Gastrocnemius medialis (tissue), 4 donors: ENCODE data around the gene NHERF2. TPM values are rescaled to one million over a fixed set of nuclear protein-coding genes. Genes with fewer than 3 reads are reported as not detected.
A peak's percentile ranks its signal among the peaks of the same experiment; 100 is the strongest.

Experiments used
- ATAC-seq, 2 donors: fragments of 150-250 bp; one replicate each; pipeline ENCODE4 v1.9.1; 2016
- DNase-seq, 2 donors: peaks; one replicate each; pipeline ENCODE4 v3.0.0-alpha.2; 2019
- H3K27ac ChIP-seq, 4 donors: fragments of 200-600 bp; sonication (generic); 1 replicate in 1 of 4; 2 replicates in 3 of 4; pipeline ENCODE4 v1.5.1; 2016 to 2018; ENCODE audit warnings: mild to moderate bottlenecking in 2 of 4, moderate library complexity in 1 of 4
- H3K27me3 ChIP-seq, 3 donors: fragments of 200-600 bp; sonication (generic) in 2 of 3; 1 replicate in 1 of 3; 2 replicates in 2 of 3; pipeline versions ENCODE4 v1.5.1 to v1.6.0; 2016 to 2019; ENCODE audit warnings: mild to moderate bottlenecking in 1 of 3, moderate library complexity in 1 of 3
- H3K36me3 ChIP-seq, 2 donors: fragments of 200-600 bp; sonication (generic) in 1 of 2; one replicate each; pipeline ENCODE4 v1.5.1; 2017 to 2018
- H3K4me1 ChIP-seq, 2 donors: fragments of 200-600 bp; sonication (generic) in 1 of 2; one replicate each; pipeline ENCODE4 v1.5.1; 2016 to 2017; ENCODE audit warnings: mild to moderate bottlenecking in 2 of 2
- H3K4me3 ChIP-seq, 4 donors: fragments of 200-600 bp; sonication (generic) in 3 of 4; 1 replicate in 1 of 4; 2 replicates in 3 of 4; pipeline ENCODE4 v1.5.1; 2016 to 2019; ENCODE audit warnings: mild to moderate bottlenecking in 2 of 4
- H3K9me3 ChIP-seq, 3 donors: fragments of 200-600 bp; sonication (generic) in 2 of 3; 1 replicate in 1 of 3; 2 replicates in 2 of 3; pipeline ENCODE4 v1.5.1; 2016 to 2019
- CTCF ChIP-seq, 5 experiments: fragments of 450-650 bp in 3 of 5; fragments of 200-600 bp in 2 of 5; sonication (generic) in 2 of 5; IDR thresholded peaks in 4 of 5; conservative IDR thresholded peaks in 1 of 5; 1 replicate in 4 of 5; 2 replicates in 1 of 5; pipeline ENCODE4 v1.5.1; 2016 to 2019; ENCODE audit warnings: antibody characterized with exemption in 5 of 5, mild to moderate bottlenecking in 3 of 5, moderate library complexity in 3 of 5
- POLR2A ChIP-seq, 2 donors: fragments of 450-650 bp; IDR thresholded peaks; one replicate each; pipeline ENCODE4 v1.6.1; 2017; ENCODE audit warnings: antibody characterized with exemption in 2 of 2, mild to moderate bottlenecking in 2 of 2, moderate library complexity in 2 of 2
- in situ Hi-C, 4 donors: fragments of 200-750 bp; cut with MboI; loops; one replicate each; pipeline versions ENCODE4 v1.15.0 to v1.8.0; 2017; ENCODE audit warnings: low sequenced_read_pairs in 4 of 4
- intact Hi-C: fragments of 100-400 bp; cut with DNase I; formaldehyde crosslinking; loops from one replicate; pipeline ENCODE4 v1.15.1; 2023; ENCODE audit warnings: low total_unique reads
- total RNA-seq, 4 donors: library from RNA; depleted of rRNA; stranded (reverse); fragments of >200 nt; gene quantifications; one replicate each; pipeline versions ENCODE4 v1.1.0 to v1.2.3, GENCODE V29; 2016

The NHERF2 gene
- total RNA-seq, 4 donors from 2014 or later, result 51.6 to 86.9 (median 74.4) TPM

- Histone ChIP-seq H3K4me1 (no peaks in the 10 kb centered on the region), H3K27ac (no peak overlapping the region), H3K4me3 (no peak overlapping the region), H3K9me3 (no peaks in the 10 kb centered on the region), H3K36me3 (peaks cover 0 to 81% of the 10 kb centered on the region in 2 donors), H3K27me3 (no peaks in the 10 kb centered on the region)
- DNase-seq (no peak), ATAC-seq (peak in 1 of 2 donors; percentile 15)
- in situ Hi-C loops (no loop called here), intact Hi-C loops (no loop called here)
- no peak for TF ChIP-seq CTCF (IDR thresholded peaks at IDR 0.05 in 4 of 5, conservative IDR thresholded peaks at IDR 0.05 in 1 of 5)
- no peak for TF ChIP-seq POLR2A (IDR thresholded peaks at IDR 0.05)
Measured at GRCh38 chr16:2082171-2082982, 55.7 kb downstream of the NHERF2 start.

- Histone ChIP-seq H3K4me1 (no peaks in the 10 kb centered on the region), H3K27me3 (no peaks in the 10 kb centered on the region), H3K36me3 (peaks cover 0 to 81% of the 10 kb centered on the region in 2 donors), H3K27ac (no peak overlapping the region), H3K4me3 (no peak overlapping the region), H3K9me3 (no peaks in the 10 kb centered on the region)
- in situ Hi-C loops, result no loop called here
- no peak for DNase-seq
- TF ChIP-seq CTCF (IDR thresholded peaks at IDR 0.05 in 4 of 5, conservative IDR thresholded peaks at IDR 0.05 in 1 of 5), result no peak
- TF ChIP-seq POLR2A (IDR thresholded peaks at IDR 0.05), result no peak
- intact Hi-C loops, result no loop called here
- no peak for ATAC-seq
Measured at GRCh38 chr16:2082983-2083364, 56.3 kb downstream of the NHERF2 start.

DNA sequence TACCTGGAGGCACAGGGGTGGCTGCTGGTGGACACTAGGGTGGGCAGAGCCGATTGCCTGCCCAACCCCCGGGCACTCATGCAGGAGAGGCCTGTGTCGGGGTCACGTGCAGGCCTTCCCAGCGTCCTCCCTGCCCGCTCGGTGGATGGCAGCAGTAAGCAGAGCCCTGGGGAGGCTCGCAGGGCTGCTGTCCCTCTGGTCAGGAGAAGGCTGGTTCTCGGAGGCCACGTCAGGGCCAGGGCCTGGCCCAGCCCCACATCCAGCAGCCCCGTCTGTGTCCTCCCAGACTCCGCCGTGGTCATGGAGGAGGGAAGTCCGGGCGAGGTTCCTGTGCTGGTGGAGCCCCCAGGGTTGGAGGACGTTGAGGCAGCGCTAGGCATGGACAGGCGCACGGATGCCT, 56.7 kb downstream of the NHERF2 start:
- no peaks in the 10 kb centered on the region for H3K4me1 ChIP-seq
- peaks cover 0 to 83% of the 10 kb centered on the region in 2 donors for H3K36me3 ChIP-seq
- H3K4me3 ChIP-seq, result no peak overlapping the region
- TF ChIP-seq CTCF (IDR thresholded peaks at IDR 0.05 in 4 of 5, conservative IDR thresholded peaks at IDR 0.05 in 1 of 5), result no peak
- TF ChIP-seq POLR2A (IDR thresholded peaks at IDR 0.05), result no peak
- no peak overlapping the region for H3K27ac ChIP-seq
- no peak for DNase-seq
- no peaks in the 10 kb centered on the region for H3K9me3 ChIP-seq
- no peaks in the 10 kb centered on the region for H3K27me3 ChIP-seq
- ATAC-seq, result no peak
- intact Hi-C loops (no loop called here), in situ Hi-C loops (no loop called here)

DNA sequence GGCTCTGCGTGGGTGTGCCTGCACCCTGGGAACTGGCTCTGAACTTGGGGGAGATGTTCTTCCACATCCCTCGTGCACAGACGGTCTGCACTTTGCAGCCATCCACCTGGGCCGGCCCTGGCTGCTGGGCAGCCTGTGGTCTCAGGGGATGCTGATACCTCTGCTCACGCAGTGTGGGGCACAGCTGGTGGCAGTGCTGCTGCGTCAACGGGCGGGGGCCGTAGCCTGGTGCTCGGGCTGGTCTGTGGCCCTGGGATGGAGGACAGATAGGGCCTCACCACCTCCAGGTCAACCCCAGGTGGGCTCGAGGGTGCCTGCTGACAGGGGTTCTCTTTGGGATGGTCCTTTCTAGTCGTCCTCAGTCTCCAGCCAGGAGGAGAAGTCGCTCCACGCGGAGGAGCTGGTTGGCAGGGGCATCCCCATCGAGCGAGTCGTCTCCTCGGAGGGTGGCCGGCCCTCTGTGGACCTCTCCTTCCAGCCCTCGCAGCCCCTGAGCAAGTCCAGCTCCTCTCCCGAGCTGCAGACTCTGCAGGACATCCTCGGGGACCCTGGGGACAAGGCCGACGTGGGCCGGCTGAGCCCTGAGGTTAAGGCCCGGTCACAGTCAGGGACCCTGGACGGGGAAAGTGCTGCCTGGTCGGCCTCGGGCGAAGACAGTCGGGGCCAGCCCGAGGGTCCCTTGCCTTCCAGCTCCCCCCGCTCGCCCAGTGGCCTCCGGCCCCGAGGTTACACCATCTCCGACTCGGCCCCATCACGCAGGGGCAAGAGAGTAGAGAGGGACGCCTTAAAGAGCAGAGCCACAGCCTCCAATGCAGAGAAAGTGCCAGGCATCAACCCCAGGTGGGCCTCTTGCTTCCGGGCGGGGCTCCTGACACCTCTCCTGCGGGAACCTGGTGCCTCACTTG, 57.4 kb downstream of the NHERF2 start:
- Histone ChIP-seq H3K4me1 (no peaks in the 10 kb centered on the region), H3K36me3 (peaks cover 0 to 83% of the 10 kb centered on the region in 2 donors), H3K4me3 (no peak overlapping the region), H3K27me3 (no peaks in the 10 kb centered on the region), H3K27ac (no peak overlapping the region), H3K9me3 (no peaks in the 10 kb centered on the region)
- in situ Hi-C loops, result no loop called here
- intact Hi-C loops, result no loop called here
- no peak for ATAC-seq
- TF ChIP-seq CTCF (IDR thresholded peaks at IDR 0.05 in 4 of 5, conservative IDR thresholded peaks at IDR 0.05 in 1 of 5) (no peak), POLR2A (IDR thresholded peaks at IDR 0.05) (no peak)
- DNase-seq, result no peak
